Trophoblast cell (in vitro differentiated cells and primary cell): ENCODE measurements around the gene PCGF3.
"Not testable (repeated sequence)": the region's sequence is repeated elsewhere in the genome, so short reads cannot be mapped to it uniquely, and the experiment has no call there.

Source experiments
- DNase-seq, 2 donors: peaks; one replicate each; pipeline ENCODE4 v3.0.0-alpha.2; 2016
- H2AFZ ChIP-seq: 2 replicates; pipeline ENCODE4 v1.6.1; 2013; ENCODE audit warnings: low read length, moderate library complexity, mild to moderate bottlenecking; ENCODE audit not compliant: insufficient read depth, poor library complexity
- H2AK5ac ChIP-seq: 2 replicates; pipeline ENCODE4 v1.6.1; 2013; ENCODE audit warnings: mild to moderate bottlenecking, low read length
- H2BK120ac ChIP-seq: 2 replicates; pipeline ENCODE4 v1.6.1; 2013; ENCODE audit warnings: low read length, mild to moderate bottlenecking, moderate library complexity; ENCODE audit not compliant: insufficient read depth, poor library complexity
- H2BK12ac ChIP-seq: 2 replicates; pipeline ENCODE4 v1.6.1; 2013; ENCODE audit warnings: mild to moderate bottlenecking, low read length, moderate library complexity
- H2BK5ac ChIP-seq: 2 replicates; pipeline ENCODE4 v1.6.1; 2013; ENCODE audit warnings: low read length, low read depth, moderate library complexity, mild to moderate bottlenecking; ENCODE audit not compliant: poor library complexity
- H3K14ac ChIP-seq: 2 replicates; pipeline ENCODE4 v1.6.1; 2013; ENCODE audit warnings: mild to moderate bottlenecking, low read length
- H3K18ac ChIP-seq: 2 replicates; pipeline ENCODE4 v1.6.1; 2013; ENCODE audit warnings: mild to moderate bottlenecking, low read length
- H3K23ac ChIP-seq: 2 replicates; pipeline ENCODE4 v1.6.1; 2013; ENCODE audit warnings: low read length
- H3K27ac ChIP-seq: 2 replicates; pipeline ENCODE4 v1.5.1; 2013; ENCODE audit warnings: low read depth, mild to moderate bottlenecking, inconsistent platforms, low read length, moderate library complexity
- H3K27me3 ChIP-seq: 2 replicates; pipeline ENCODE4 v1.6.1; 2013; ENCODE audit warnings: inconsistent platforms, mild to moderate bottlenecking, low read length, moderate library complexity; ENCODE audit not compliant: insufficient read depth
- H3K36me3 ChIP-seq, 2 experiments: 1 replicate in 1 of 2; 2 replicates in 1 of 2; pipeline ENCODE4 v1.6.1; 2013; ENCODE audit warnings: low read length in 2 of 2, mild to moderate bottlenecking in 2 of 2, moderate library complexity in 1 of 2; ENCODE audit not compliant: insufficient read depth in 2 of 2, control insufficient read depth in 1 of 2
- H3K4ac ChIP-seq: 2 replicates; pipeline ENCODE4 v1.6.1; 2013; ENCODE audit warnings: low read depth, mild to moderate bottlenecking, low read length, moderate library complexity
- H3K4me1 ChIP-seq, 2 experiments: 1 replicate in 1 of 2; 2 replicates in 1 of 2; pipeline ENCODE4 v1.6.1; 2013; ENCODE audit warnings: low read length in 2 of 2, mild to moderate bottlenecking in 2 of 2, moderate library complexity in 1 of 2; ENCODE audit not compliant: insufficient read depth in 2 of 2, control insufficient read depth in 1 of 2
- H3K4me2 ChIP-seq: 2 replicates; pipeline ENCODE4 v1.6.1; 2013; ENCODE audit warnings: inconsistent platforms, mild to moderate bottlenecking, low read length, moderate library complexity
- H3K4me3 ChIP-seq: 2 replicates; pipeline ENCODE4 v1.5.1; 2013; ENCODE audit warnings: mild to moderate bottlenecking, low read depth, low read length, inconsistent platforms
- H3K79me1 ChIP-seq: one replicate; pipeline ENCODE4 v1.6.1; 2013; ENCODE audit warnings: low read length
- H3K79me2 ChIP-seq: 2 replicates; pipeline ENCODE4 v1.6.1; 2013; ENCODE audit warnings: low read length, mild to moderate bottlenecking; ENCODE audit not compliant: control insufficient read depth, insufficient read depth, poor library complexity
- H3K9ac ChIP-seq: 2 replicates; pipeline ENCODE4 v1.6.1; 2013; ENCODE audit warnings: mild to moderate bottlenecking, low read length
- H3K9me3 ChIP-seq: 2 replicates; pipeline ENCODE4 v1.6.1; 2013; ENCODE audit warnings: low read depth, mild to moderate bottlenecking, control low read depth, inconsistent platforms, low read length; ENCODE audit not compliant: insufficient read depth
- H4K12ac ChIP-seq: 2 replicates; pipeline ENCODE4 v1.6.1; 2013; ENCODE audit warnings: low read depth, mild to moderate bottlenecking, low read length, moderate library complexity
- H4K8ac ChIP-seq: 2 replicates; pipeline ENCODE4 v1.6.1; 2013; ENCODE audit warnings: low read depth, mild to moderate bottlenecking, low read length, moderate library complexity
- H4K91ac ChIP-seq: one replicate; pipeline ENCODE4 v1.6.1; 2013; ENCODE audit warnings: low read depth, mild to moderate bottlenecking, low read length, moderate library complexity
- WGBS: extraction: QIAGEN DNeasy Blood & Tissue Kit; methylation state at CpG from one replicate; pipeline ENCODE4 v1.1.7; 2013; ENCODE audit warnings: missing lambda C conversion rate; ENCODE audit not compliant: insufficient read length, insufficient coverage; ENCODE audit errors: extremely low coverage; 5-methylcytosine and 5-hydroxymethylcytosine counted together

PCGF3 gene

DNA sequence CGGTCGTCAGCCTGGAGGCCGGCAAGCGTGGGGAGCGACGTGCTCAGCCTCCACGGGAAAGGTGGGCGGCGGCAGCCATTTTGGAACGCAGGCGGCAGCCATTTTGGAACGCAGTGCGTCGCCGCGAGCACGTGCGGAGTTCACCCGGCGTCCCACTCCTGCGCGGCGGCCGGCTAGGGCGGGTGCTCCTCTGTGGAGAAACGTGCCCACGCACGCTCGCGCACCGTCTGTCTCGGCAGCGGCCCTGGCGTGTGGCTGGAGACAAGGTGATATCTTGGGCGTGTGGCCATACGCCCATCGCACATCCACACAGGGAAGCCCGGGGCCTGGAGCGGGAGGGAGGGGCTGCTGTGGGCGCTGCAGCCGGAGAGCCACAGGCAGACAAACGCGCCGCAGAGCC, 99.2 kb downstream of the PCGF3 start:
- Histone ChIP-seq H3K9ac (no peak overlapping the region), H2AFZ (no peak overlapping the region), H3K27ac (no peak overlapping the region), H2AK5ac (no peak overlapping the region), H4K8ac (no peak overlapping the region), H3K9me3 (peaks cover 6% of the 10 kb centered on the region), H3K36me3 (no peaks in the 10 kb centered on the region), H3K27me3 (no peaks in the 10 kb centered on the region), H3K79me1 (no peaks in the 10 kb centered on the region), H2BK120ac (no peak overlapping the region), H3K4ac (no peak overlapping the region), H3K18ac (no peak overlapping the region), H3K14ac (no peak overlapping the region), H3K79me2 (no peaks in the 10 kb centered on the region), H3K4me2 (no peak overlapping the region), H2BK12ac (no peak overlapping the region), H4K12ac (no peak overlapping the region), H3K23ac (no peak overlapping the region), H3K4me1 (no peaks in the 10 kb centered on the region), H3K4me3 (no peak overlapping the region), H2BK5ac (no peak overlapping the region), H4K91ac (no peak overlapping the region)
- no CpG with 5 or more reads among the region's 44 CpGs for WGBS
- DNase-seq, result no peak

DNA sequence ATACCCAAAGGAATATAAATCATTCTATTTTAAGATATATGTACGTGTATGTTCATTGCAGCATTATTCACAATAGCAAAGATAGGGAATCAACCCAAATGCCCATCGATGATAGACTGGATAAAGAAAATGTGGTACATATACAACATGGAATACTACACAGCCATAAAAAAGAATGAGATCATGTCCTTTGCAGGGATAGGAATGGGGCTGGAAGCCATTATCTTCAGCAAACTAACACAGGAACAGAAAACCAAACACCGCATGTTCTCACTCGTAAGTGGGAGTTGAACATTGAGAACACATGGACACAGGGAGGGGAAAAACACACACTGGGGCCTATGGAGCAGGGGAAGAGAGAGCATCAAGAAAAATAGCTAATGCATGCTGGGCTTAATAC, 101.3 kb downstream of the PCGF3 start:
- H3K27me3 ChIP-seq, H3K79me1 ChIP-seq, H2AK5ac ChIP-seq, H2BK12ac ChIP-seq, H3K4ac ChIP-seq, H3K4me3 ChIP-seq, H4K91ac ChIP-seq, H4K12ac ChIP-seq, H3K79me2 ChIP-seq, H3K23ac ChIP-seq, H3K18ac ChIP-seq, H3K27ac ChIP-seq, H3K14ac ChIP-seq, H3K9ac ChIP-seq, H3K36me3 ChIP-seq, H2AFZ ChIP-seq, H3K4me1 ChIP-seq, DNase-seq, H3K4me2 ChIP-seq, H3K9me3 ChIP-seq, H4K8ac ChIP-seq, H2BK5ac ChIP-seq, H2BK120ac ChIP-seq: not testable (repeated sequence)
- no CpG with 5 or more reads among the region's 4 CpGs for WGBS

DNA sequence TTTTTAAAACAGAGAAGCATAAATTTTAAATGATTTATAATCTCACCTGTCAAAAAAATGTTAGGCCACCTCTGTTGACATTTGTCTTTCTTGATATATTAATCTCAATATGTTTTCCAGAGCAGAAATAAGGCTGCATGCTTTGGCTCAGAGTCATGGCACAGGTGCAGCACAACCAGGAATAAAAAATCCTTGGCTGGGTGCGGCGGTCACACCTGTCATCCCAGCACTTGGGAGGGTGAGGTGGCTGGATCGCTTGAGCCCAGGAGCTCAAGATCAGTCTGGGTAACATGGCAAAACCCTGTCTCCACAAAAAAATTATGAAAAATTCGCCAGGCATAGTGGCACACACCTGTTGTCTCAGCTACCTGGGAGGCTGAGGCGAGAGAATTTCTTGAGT, 102.2 kb downstream of the PCGF3 start:
- H3K4me3 ChIP-seq, result no peak overlapping the region
- WGBS, result no CpG with 5 or more reads among the region's 5 CpGs

DNA sequence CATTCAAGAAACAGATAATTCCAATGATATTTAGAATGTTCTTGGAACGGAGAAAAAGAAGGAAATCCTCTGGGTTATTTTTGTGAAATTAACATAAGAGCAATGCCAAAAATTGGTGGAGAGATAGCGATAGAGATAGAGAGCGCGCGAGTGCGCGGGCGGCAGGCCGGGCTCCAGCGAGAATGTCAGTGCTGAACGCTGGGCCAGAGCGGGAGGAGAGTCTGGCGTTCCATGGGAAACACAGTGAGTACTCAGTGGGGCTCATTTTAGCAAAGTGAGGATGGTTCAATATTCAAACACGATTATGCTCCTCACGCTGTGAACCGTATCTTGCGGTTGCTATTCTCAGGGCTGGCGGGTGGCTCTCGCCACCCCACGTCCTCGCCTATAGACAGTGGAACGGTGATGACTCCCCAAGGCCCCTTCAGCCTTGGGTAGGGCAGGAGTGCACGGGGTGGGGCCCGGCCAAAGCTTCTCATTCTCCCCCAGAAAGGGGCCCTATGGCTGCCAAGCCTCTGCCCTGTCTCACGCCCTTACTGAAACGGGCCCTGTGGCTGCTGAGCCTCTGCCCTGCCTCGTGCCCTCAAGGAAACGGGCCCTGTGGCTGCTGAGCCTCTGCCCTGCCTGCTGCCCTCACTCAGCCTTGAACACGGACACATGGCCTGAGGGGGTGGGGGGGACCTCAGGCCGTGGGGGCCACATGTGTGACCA, 103.4 kb downstream of the PCGF3 start:
- Histone ChIP-seq H3K18ac (no peak overlapping the region), H4K8ac (no peak overlapping the region), H2BK5ac (no peak overlapping the region), H2AK5ac (no peak overlapping the region), H3K4me3 (no peak overlapping the region), H3K4me2 (no peak overlapping the region), H3K4me1 (no peaks in the 10 kb centered on the region), H3K9me3 (peaks cover 1% of the 10 kb centered on the region), H3K9ac (no peak overlapping the region), H3K36me3 (no peaks in the 10 kb centered on the region), H3K27me3 (no peaks in the 10 kb centered on the region), H2BK12ac (no peak overlapping the region), H3K79me2 (no peaks in the 10 kb centered on the region), H3K4ac (no peak overlapping the region), H3K79me1 (no peaks in the 10 kb centered on the region), H2AFZ (no peak overlapping the region), H4K91ac (no peak overlapping the region), H4K12ac (no peak overlapping the region), H3K23ac (no peak overlapping the region), H3K14ac (no peak overlapping the region), H2BK120ac (no peak overlapping the region), H3K27ac (no peak overlapping the region)
- peak in 1 of 2 donors; percentile 40 for DNase-seq
- 100% methylated on average over 6 of the region's 30 CpGs for WGBS

More for the DNA sequence above, 102.2 kb downstream of the PCGF3 start:
- no peak overlapping the region for H4K8ac ChIP-seq
- H2BK12ac ChIP-seq, result no peak overlapping the region
- DNase-seq, result no peak
- no peak overlapping the region for H2BK120ac ChIP-seq
- H3K4ac ChIP-seq, result no peak overlapping the region
- H3K18ac ChIP-seq, result no peak overlapping the region
- H3K36me3 ChIP-seq, result no peaks in the 10 kb centered on the region
- no peaks in the 10 kb centered on the region for H3K79me2 ChIP-seq
- H2BK5ac ChIP-seq, result no peak overlapping the region
- no peaks in the 10 kb centered on the region for H3K79me1 ChIP-seq
- no peak overlapping the region for H3K9ac ChIP-seq
- H3K4me1 ChIP-seq, result no peaks in the 10 kb centered on the region
- H3K27ac ChIP-seq, result no peak overlapping the region
- no peak overlapping the region for H2AK5ac ChIP-seq
- no peak overlapping the region for H3K23ac ChIP-seq
- H3K27me3 ChIP-seq, result no peaks in the 10 kb centered on the region
- H2AFZ ChIP-seq, result no peak overlapping the region
- no peak overlapping the region for H4K12ac ChIP-seq
- no peak overlapping the region for H3K4me2 ChIP-seq
- H4K91ac ChIP-seq, result no peak overlapping the region
- peaks cover 4% of the 10 kb centered on the region for H3K9me3 ChIP-seq
- no peak overlapping the region for H3K14ac ChIP-seq
